ENCODE data around the gene MYBPC3.

The MYBPC3 gene

GRCh38 chr11:47357985-47358730, 5.7 kb upstream of the MYBPC3 start:
- no peak for TF ChIP-seq GATA3 (IDR thresholded peaks at IDR 0.05; ENCODE audit: low read depth, low read length)
- no peak for TF ChIP-seq GATA2 (IDR thresholded peaks at IDR 0.05; ENCODE audit: low read depth, low read length)

DNA sequence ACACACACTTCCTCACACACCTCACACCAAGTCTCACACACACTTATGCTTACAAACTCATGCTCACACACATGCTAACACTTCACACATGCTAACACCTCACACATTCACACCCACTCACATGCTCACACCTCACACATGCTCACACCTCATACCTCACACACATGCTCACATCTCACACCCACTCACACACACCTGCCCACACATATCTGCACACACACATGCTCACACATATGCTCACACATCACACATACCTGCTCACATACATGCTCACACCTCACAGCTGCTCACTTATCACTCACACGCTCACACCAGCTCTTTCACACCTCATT, 4.5 kb upstream of the MYBPC3 start:
- no peak for TF ChIP-seq GATA3 (IDR thresholded peaks at IDR 0.05; ENCODE audit: low read depth, low read length)
- TF ChIP-seq GATA2 (IDR thresholded peaks at IDR 0.05; ENCODE audit: low read depth, low read length) = no peak

DNA sequence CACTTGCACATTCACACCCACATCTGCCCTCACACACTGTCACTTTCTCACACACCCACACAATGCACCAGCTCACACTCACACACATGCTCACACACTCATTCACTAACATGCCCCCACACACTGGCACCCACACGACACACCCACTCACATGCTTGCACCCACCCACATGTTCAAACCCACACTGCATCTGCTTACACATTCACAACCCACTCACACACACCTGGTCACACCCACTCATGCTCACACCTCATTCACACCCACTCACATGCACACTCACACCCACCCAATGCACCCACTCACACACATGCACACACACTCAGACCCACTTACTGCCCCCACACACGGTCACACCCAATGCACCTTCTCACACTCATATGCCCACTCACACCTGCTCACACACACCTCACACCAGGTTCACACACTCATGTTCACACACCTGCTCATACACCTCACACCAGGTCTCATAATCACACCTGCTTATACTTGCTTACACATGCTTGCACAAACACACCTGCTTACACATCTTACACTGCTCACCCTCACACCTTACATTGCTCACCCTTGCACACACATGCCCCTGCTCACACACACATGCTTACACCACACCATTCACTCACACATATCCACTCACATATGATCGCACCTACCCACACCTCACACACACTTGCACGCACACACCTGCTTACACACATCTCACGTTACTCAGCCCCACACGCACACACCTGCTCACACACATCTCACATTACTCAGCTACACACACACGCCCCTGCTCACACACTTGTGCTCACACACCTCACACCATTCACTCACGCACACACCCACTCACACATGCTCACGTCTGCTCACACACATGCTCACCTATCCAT, 3.9 kb upstream of the MYBPC3 start:
- TF ChIP-seq GATA2 (IDR thresholded peaks at IDR 0.05; ENCODE audit: low read depth, low read length) (no peak), GATA3 (IDR thresholded peaks at IDR 0.05; ENCODE audit: low read depth, low read length) (no peak)

DNA sequence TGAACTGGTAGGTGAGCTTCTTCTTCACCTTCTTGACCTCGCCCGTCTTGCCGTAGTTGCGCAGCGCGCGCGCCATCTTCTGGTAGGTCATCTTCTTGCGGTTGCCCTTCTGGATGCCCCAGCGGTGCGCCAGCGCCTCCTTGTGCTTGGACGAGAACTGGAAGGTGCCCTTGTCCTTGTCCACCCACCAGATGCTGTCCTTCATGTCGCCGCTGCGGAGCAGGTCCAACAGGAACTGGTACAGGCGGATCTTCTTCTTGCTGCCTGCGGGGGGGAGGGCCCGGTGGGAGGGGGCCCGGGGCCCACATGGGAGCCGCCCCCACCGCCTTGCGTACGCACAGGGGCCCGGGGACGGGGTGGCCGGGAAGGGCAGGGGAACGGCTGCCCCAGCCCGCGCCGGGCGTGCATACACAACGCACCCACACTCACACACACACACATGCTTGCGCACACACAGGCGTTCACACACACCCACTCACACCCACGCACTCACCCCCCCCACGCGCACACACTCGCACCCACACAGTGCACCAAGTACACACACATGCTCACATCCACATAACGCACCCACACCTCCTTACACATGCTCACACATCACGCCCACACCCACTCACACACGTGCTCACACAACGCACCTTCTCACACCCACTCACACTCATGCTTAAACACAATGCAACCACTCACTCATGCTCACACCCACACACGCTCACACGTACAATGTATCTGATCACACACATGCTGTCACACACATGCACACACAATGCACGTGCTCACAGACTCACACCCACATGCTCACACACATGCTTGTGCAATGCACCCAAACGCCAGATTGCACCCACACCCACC, 3.0 kb upstream of the MYBPC3 start:
- no peak for TF ChIP-seq GATA3 (IDR thresholded peaks at IDR 0.05; ENCODE audit: low read depth, low read length)
- no peak for TF ChIP-seq GATA2 (IDR thresholded peaks at IDR 0.05; ENCODE audit: low read depth, low read length)

- TF ChIP-seq GATA3 (IDR thresholded peaks at IDR 0.05; ENCODE audit: low read depth, low read length) (no peak), GATA2 (IDR thresholded peaks at IDR 0.05; ENCODE audit: low read depth, low read length) (no peak)
Observed at GRCh38 chr11:47354913-47355282, 2.4 kb upstream of the MYBPC3 start.

DNA sequence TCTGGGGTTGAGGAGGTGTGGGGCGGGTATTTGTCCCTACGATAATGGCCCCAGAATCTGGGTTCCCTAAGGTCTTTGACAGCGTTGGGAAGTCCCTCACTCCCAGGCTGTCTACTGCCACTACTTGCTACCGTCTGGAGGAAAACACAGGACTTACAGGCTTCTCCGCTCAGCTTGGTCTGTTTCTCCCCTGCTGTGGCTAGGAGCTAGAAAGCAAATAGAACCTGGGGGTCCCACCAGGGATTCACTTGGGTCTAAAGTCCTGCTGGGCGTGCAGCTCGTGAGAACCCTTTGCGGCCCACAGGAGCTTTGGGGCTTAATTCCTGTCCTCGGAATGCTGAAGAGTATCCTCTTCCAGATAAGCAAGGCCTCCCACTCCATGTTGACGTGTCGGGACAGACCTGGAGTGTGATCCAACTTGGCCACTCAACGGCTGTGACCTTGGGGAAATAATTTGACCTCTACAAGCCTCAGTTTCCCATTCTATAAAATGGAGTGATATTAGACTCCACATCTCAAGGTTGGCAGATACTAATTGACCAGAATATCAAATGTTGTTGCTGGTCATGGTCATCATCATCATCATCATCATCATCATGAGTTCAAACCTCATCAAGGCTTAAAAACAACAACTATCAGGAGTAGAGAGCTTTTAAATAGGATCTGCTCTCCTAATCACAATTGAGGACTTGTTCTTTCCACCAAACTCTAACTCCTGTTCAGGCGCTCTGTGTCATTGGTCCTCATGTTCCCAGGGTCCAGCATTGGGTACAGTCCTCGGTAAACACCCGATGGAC, 1.7 kb upstream of the MYBPC3 start:
- TF ChIP-seq GATA2 (IDR thresholded peaks at IDR 0.05; ENCODE audit: low read depth, low read length) = no peak
- TF ChIP-seq GATA3 (IDR thresholded peaks at IDR 0.05; ENCODE audit: low read depth, low read length) = no peak

GRCh38 chr11:47351156-47352126, 1.1 kb downstream of the MYBPC3 start:
- TF ChIP-seq GATA3 (IDR thresholded peaks at IDR 0.05; ENCODE audit: low read depth, low read length) (no peak), GATA2 (IDR thresholded peaks at IDR 0.05; ENCODE audit: low read depth, low read length) (peak; percentile 36; the same call in 1 of the 2 replicates)

DNA sequence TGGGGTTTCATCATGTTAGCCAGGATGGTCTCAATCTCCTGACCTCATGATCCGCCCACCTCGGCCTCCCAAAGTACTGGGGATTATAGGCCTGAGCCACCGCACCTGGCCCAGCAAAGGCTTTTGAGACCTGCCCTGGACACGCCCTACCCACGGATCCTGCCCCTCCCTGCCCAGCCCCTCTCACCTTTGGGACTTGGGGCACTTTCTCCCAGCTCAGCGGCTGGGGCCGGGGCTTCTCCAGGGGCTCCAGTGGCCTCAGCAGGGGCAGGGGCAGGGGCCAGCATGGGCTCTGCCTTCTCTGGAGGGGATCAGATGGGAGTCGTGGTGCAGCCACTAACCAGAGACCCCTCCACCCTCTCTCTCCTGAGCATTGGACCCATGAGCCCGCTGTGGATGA, 2.2 kb downstream of the MYBPC3 start:
- no peak for TF ChIP-seq GATA3 (IDR thresholded peaks at IDR 0.05; ENCODE audit: low read depth, low read length)
- no peak for TF ChIP-seq GATA2 (IDR thresholded peaks at IDR 0.05; ENCODE audit: low read depth, low read length)

GRCh38 chr11:47349521-47350095, 2.9 kb downstream of the MYBPC3 start:
- no peak for TF ChIP-seq GATA3 (IDR thresholded peaks at IDR 0.05; ENCODE audit: low read depth, low read length)
- TF ChIP-seq GATA2 (IDR thresholded peaks at IDR 0.05; ENCODE audit: low read depth, low read length) = no peak

- TF ChIP-seq GATA3 (IDR thresholded peaks at IDR 0.05; ENCODE audit: low read depth, low read length) (no peak), GATA2 (IDR thresholded peaks at IDR 0.05; ENCODE audit: low read depth, low read length) (no peak)
Observed at GRCh38 chr11:47348859-47349258, 3.6 kb downstream of the MYBPC3 start.

DNA sequence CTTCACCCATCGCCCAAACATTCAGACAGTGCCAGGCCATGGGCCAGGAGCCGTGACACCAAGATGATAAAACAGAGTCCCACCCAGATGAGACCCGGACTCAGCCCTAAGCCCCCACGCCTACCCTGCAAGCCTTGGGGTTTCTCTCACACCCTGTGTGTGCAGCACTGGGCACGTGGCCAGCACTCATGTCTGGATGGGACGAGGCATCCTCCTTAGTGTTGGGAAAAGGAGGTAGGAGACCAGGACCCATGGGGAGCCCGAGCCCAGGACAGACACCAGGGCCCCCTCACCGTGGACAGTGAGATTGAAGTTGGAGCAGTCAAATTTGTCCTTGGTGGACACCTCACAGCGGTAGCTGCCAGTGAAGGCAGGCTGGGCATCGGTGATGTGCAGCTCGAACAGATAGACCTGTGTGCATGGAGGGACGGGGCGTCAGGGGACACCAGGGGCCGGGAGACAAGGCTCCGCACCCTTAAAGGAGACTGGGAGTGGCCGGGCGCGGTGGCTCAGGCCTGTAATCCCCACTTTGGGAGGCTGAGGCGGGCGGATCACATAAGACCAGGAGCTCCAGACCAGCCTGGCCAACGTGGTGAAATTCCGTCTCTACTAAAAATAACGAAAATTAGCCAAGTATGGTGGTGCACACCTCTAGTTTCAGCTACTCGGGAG, 4.2 kb downstream of the MYBPC3 start:
- TF ChIP-seq GATA2 (IDR thresholded peaks at IDR 0.05; ENCODE audit: low read depth, low read length) (no peak), GATA3 (IDR thresholded peaks at IDR 0.05; ENCODE audit: low read depth, low read length) (no peak)

DNA sequence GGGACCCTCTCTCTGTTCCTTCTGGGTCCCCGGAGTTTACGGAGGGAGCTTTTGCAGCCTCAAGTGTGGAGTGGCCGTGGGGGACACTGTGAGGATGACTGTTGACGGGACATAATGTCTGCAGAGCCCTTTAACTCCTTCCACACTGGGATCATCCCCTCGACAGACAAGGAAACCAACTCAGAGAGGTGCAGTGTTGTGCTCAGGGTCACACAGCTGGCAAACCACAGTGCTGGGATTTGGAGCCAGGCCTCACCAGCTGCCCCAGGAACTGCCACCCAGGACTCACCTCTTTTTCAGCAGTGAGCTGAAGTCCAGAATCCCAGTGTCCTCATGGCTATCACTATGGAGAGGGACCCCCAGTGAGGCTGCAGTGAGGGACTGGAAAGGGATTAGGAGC, 5.4 kb downstream of the MYBPC3 start:
- no peak for TF ChIP-seq GATA2 (IDR thresholded peaks at IDR 0.05; ENCODE audit: low read depth, low read length)
- no peak for TF ChIP-seq GATA3 (IDR thresholded peaks at IDR 0.05; ENCODE audit: low read depth, low read length)

All from SH-SY5Y (cell line).